Kidney (tissue), 14 donors: ENCODE data around the gene COL4A2. TPM values are rescaled to one million over a fixed set of nuclear protein-coding genes. Genes with fewer than 3 reads are reported as not detected.
"Not testable (repeated sequence)": the region's sequence is repeated elsewhere in the genome, so short reads cannot be mapped to it uniquely, and the experiment has no call there.

ENCODE experiments used
- DNase-seq, 5 donors: peaks; one replicate each; pipeline ENCODE4 v3.0.0-alpha.2; 2013 to 2020
- FAIRE-seq: peaks from 2 replicates; lab custom pipeline; 2012; peaks lifted over from hg19 to GRCh38; lab: Jason Lieb, UNC
- H3K27ac ChIP-seq, 2 donors: one replicate each; pipeline ENCODE4 v1.7.0; 2013; ENCODE audit warnings: low read depth in 2 of 2, low read length in 2 of 2, inconsistent platforms in 1 of 2
- H3K27me3 ChIP-seq: one replicate; pipeline ENCODE4 v1.7.1; 2013; ENCODE audit warnings: low read length, inconsistent platforms; ENCODE audit not compliant: control insufficient read depth, insufficient read depth
- H3K36me3 ChIP-seq, 3 donors: one replicate each; pipeline versions ENCODE4 v1.7.0 to v1.7.1; 2013; ENCODE audit warnings: low read length in 3 of 3, control low read depth in 1 of 3, inconsistent platforms in 1 of 3; ENCODE audit not compliant: insufficient read depth in 3 of 3, control insufficient read depth in 2 of 3
- H3K4me1 ChIP-seq, 3 donors: one replicate each; pipeline versions ENCODE4 v1.7.0 to v1.7.1; 2013; ENCODE audit warnings: low read length in 3 of 3, inconsistent platforms in 1 of 3, low read depth in 1 of 3; ENCODE audit not compliant: control insufficient read depth in 2 of 3, insufficient read depth in 2 of 3
- H3K4me3 ChIP-seq, 3 donors: one replicate each; pipeline versions ENCODE4 v1.7.0 to v1.8.1; 2013; ENCODE audit warnings: low read length in 3 of 3, control low read depth in 1 of 3, inconsistent platforms in 1 of 3
- H3K9ac ChIP-seq, 3 donors: one replicate each; pipeline versions ENCODE4 v1.7.0 to v1.7.1; 2013; ENCODE audit warnings: low read length in 3 of 3, control low read depth in 1 of 3, inconsistent platforms in 1 of 3
- H3K9me3 ChIP-seq, 3 donors: one replicate each; pipeline versions ENCODE4 v1.7.0 to v1.7.1; 2013; ENCODE audit warnings: low read length in 3 of 3, control low read depth in 1 of 3, inconsistent platforms in 1 of 3; ENCODE audit not compliant: control insufficient read depth in 2 of 3, insufficient read depth in 1 of 3
- CTCF ChIP-seq: IDR thresholded peaks from 3 replicates; pipeline ENCODE4 v1.5.1; 2012; ENCODE audit warnings: mild to moderate bottlenecking, moderate library complexity, borderline replicate concordance; ENCODE audit not compliant: insufficient read depth; ENCODE audit errors: extremely low read depth
- intact Hi-C: fragments of 100-400 bp; cut with DNase I; formaldehyde crosslinking; loops from one replicate; pipeline ENCODE4 v1.11.1; 2022
- polyA plus RNA-seq: library from polyadenylated mRNA; stranded (reverse); fragments of 350-450 nt; fragmentation: Illumina TruSeq; extraction: RNeasy Lipid Tissue Mini Kit (QIAGEN cat#74804); gene quantifications from one replicate; pipeline ENCODE4 v1.2.3, GENCODE V29; 2014; ENCODE audit warnings: low read depth, low replicate concordance; ENCODE audit not compliant: insufficient read depth
- total RNA-seq: library from RNA; stranded (reverse); fragmentation: NEBNext Ultra II Directional; extraction: Animal tissue kit (Norgen Biotek cat#: 25700); gene quantifications from one replicate; pipeline ENCODE4 v1.2.1, GENCODE V29; 2021
- donor health status: control.
- donor health status: control.
- donor health status: control.
- donor health status: control.
- donor health status: control.
- donor health status: DM: yes; HTN: yes; CAD: no.
- donor health status: Normal renal cell carcinoma (clear cell type).

Gene COL4A2
- total and polyA plus RNA-seq, 2 donors from 2014 or later: 126 to 265 TPM

GRCh38 chr13:110312339-110313031 lies 5.4 kb downstream of the COL4A2 start:
- no peak for DNase-seq
- no peak for TF ChIP-seq CTCF
- no peaks in the 10 kb centered on the region for H3K27me3 ChIP-seq
- no peak for FAIRE-seq
- peaks cover 3 to 47% (median 42%) of the 10 kb centered on the region in 3 donors for H3K4me1 ChIP-seq
- peaks cover 4 to 16% (median 5%) of the 10 kb centered on the region in 3 donors for H3K36me3 ChIP-seq
- H3K9me3 ChIP-seq: no peaks in the 10 kb centered on the region
- H3K27ac ChIP-seq: peak overlapping the region; percentile 27 to 70
- intact Hi-C loops: no loop called here
- H3K9ac ChIP-seq: peak overlapping the region in 2 of 3 donors; percentile 33 to 56
- peak overlapping the region in 1 of 3 donors; percentile 19 for H3K4me3 ChIP-seq

DNA sequence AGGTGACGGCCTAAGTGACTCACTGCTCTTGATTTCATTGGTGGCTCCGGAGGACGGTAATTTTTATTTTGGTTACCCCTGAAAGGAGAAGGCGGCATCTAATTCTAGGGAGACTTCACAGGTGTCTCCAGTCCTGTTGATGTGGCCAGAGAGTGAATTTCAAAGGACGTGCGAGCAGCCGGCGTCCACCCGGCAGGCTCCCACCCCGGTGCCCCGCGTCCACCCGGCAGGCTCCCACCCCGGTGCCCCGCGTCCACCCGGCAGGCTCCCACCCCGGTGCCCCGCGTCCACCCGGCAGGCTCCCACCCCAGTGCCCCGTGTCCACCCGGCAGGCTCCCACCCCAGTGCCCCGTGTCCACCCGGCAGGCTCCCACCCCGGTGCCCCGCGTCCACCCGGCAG lies 6.2 kb downstream of the COL4A2 start:
- H3K27ac ChIP-seq, H3K27me3 ChIP-seq, DNase-seq, H3K9me3 ChIP-seq, H3K4me3 ChIP-seq, FAIRE-seq, intact Hi-C loops: not testable (repeated sequence)
- Histone ChIP-seq H3K4me1 (peaks cover 3 to 55% (median 46%) of the 10 kb centered on the region in 3 donors), H3K36me3 (peaks cover 4 to 16% (median 5%) of the 10 kb centered on the region in 3 donors), H3K9ac (peak overlapping the region in 1 of 3 donors; percentile 22)

DNA sequence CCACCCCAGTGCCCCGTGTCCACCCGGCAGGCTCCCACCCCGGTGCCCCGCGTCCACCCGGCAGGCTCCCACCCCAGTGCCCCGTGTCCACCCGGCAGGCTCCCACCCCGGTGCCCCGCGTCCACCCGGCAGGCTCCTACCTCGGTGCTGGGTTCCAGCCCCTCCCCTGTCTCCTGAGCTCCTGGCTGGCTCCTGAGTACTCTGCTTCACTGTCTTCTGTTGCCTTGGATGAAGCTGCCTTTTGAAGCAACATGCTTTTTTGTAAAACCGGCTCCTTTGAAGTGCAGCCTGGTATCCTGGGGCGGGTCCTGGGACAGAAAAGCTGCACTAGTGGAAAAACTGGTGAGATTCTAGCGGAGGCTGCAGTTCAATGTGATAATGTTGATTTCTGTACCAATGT lies 6.6 kb downstream of the COL4A2 start:
- intact Hi-C loops, H3K4me3 ChIP-seq, H3K9ac ChIP-seq, H3K27ac ChIP-seq, FAIRE-seq, H3K9me3 ChIP-seq, H3K27me3 ChIP-seq, DNase-seq: not testable (repeated sequence)
- H3K36me3 ChIP-seq: peaks cover 4 to 16% (median 5%) of the 10 kb centered on the region in 3 donors
- H3K4me1 ChIP-seq: peaks cover 3 to 59% (median 47%) of the 10 kb centered on the region in 3 donors

DNA sequence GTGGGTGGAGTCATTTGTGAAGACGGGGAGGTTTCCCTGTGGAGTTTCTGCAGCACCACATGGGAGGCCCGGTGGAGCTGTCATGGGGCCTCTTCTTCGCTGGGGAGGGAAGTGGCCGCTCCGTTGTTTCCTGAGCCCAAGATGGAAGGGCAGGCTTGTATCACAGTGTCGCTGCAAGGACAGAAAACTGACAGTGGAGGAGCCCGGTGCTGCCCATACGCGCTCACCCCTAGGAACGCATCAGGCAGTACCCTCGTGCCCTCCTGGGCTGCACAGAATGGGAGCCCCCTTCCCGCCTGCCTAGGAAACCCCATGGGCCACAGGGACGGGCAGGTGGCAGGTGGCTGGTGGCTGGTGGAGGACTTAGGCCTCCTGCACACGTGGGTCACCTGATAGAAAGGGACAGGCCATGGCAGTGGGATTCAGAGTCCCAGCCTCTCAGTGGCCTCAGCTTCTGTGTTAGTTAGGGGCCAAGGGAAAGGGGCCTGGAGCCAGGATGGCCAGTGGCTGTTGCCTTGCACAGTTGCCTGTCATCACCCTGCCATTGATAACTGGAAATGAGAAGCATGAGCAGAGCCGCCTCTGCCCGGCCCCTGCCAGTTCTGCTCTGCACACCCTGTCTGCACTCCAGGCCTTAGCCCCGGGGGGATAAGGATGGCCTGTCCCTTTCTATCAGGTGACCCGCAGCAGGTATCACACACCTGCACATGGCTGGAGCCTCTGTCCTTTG lies 7.6 kb downstream of the COL4A2 start:
- Histone ChIP-seq H3K27me3 (no peaks in the 10 kb centered on the region), H3K4me3 (no peak overlapping the region), H3K9ac (no peak overlapping the region), H3K36me3 (peaks cover 4 to 16% (median 5%) of the 10 kb centered on the region in 3 donors), H3K27ac (no peak overlapping the region), H3K4me1 (peaks cover 8 to 59% (median 50%) of the 10 kb centered on the region in 3 donors), H3K9me3 (no peaks in the 10 kb centered on the region)
- intact Hi-C loops: no loop called here
- no peak for TF ChIP-seq CTCF
- FAIRE-seq (no peak), DNase-seq (no peak)
